Measurements from ENCODE around the gene JMJD6. TPM values are rescaled to one million over a fixed set of nuclear protein-coding genes. Genes with fewer than 3 reads are reported as not detected.
"Not testable (repeated sequence)": the region's sequence is repeated elsewhere in the genome, so short reads cannot be mapped to it uniquely, and the experiment has no call there.

Gene JMJD6
- total RNA-seq, 2 donors from 2014 or later: 38.6 to 41.6 TPM

DNA sequence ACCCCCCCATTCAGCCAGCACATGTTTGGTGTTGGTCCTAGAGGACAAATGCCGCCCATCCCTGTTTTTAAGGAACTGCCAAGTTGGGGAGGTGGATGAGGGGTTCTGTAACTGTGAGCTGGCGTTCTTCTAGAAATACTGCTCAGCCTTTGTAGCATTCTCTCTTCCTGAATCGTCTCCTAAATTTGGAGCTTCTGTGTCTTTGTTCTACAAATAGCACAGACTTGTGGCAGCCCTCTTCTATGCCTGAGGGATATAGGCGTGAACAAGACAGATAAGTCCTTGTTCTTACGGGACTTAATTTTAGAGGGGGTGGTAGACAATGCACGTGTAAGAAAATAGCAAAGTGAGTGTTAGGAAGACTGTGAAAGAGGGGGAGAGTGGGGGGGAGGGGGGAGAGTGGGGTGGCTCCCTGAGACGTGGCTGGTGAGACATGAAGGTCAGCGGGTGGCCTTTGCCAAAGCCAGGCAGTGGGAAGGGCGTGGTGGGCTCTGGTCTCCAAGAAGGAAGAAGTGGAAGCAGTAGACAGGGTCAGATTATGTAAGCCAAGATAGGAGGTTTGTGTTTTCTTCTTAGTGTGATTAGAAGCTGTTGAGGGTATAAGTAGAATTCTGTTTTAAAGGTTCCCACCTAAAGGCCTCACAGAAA is 21.4 kb upstream of the JMJD6 start:
- H3K9me3 ChIP-seq: no peaks in the 10 kb centered on the region
- no peak overlapping the region for H3K4me3 ChIP-seq
- peaks cover 9% of the 10 kb centered on the region for H3K36me3 ChIP-seq
- no peaks in the 10 kb centered on the region for H3K4me1 ChIP-seq
- H3K27ac ChIP-seq: no peak overlapping the region
- TF ChIP-seq, protein P1, sequence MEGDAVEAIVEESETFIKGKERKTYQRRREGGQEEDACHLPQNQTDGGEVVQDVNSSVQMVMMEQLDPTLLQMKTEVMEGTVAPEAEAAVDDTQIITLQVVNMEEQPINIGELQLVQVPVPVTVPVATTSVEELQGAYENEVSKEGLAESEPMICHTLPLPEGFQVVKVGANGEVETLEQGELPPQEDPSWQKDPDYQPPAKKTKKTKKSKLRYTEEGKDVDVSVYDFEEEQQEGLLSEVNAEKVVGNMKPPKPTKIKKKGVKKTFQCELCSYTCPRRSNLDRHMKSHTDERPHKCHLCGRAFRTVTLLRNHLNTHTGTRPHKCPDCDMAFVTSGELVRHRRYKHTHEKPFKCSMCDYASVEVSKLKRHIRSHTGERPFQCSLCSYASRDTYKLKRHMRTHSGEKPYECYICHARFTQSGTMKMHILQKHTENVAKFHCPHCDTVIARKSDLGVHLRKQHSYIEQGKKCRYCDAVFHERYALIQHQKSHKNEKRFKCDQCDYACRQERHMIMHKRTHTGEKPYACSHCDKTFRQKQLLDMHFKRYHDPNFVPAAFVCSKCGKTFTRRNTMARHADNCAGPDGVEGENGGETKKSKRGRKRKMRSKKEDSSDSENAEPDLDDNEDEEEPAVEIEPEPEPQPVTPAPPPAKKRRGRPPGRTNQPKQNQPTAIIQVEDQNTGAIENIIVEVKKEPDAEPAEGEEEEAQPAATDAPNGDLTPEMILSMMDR (IDR thresholded peaks at IDR 0.05): no peak
- DNase-seq: no peak
- H3K9ac ChIP-seq (ENCODE audit: low read depth in 2 of 2, low read length in 2 of 2): no peak overlapping the region
- intact Hi-C loops (cut with DNase I): no loop called here
- no peaks in the 10 kb centered on the region for H3K27me3 ChIP-seq

DNA sequence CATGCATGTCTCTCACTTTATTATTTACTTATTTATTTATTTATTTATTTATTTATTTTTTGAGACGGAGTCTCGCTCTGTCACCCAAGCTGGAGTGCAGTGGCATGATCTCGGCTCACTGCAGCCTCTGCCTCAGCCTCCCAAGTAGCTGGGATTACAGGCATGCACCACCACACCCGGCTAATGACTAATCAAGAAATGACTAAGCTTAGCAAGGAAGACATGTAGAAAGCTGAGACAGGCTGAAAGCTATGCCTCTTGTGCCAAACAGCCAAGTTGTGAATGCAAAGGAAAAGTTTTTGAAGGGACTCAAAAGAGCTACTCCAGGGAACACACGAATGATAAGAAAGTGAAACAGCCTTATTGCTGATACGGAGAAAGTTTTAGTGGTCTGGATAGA is 19.4 kb upstream of the JMJD6 start:
- DNase-seq; H3K9ac ChIP-seq (ENCODE audit: low read depth in 2 of 2, low read length in 2 of 2); H3K9me3 ChIP-seq; H3K27me3 ChIP-seq; H3K27ac ChIP-seq; H3K36me3 ChIP-seq; H3K4me3 ChIP-seq; H3K4me1 ChIP-seq; intact Hi-C loops (cut with DNase I): not testable (repeated sequence)

DNA sequence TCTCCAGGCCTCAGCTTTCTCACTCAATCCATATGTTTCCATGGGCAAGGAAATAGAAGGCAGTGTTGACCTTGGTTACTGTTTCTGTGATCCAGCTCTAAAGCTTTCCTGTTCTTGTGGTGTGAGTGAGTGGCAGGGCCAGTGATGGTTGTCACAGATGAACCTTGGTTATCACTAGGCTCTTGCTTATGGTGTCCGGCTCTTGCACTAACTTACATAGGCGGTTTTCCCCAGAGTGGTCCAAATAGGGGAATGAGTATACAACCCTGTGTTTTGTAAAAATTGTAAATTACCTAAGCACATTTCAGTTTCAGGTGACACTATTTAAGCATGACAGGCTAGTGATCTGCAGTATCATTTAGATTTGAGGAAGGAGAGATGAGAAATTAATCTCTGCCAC is 18.3 kb upstream of the JMJD6 start:
- H3K9me3 ChIP-seq: no peaks in the 10 kb centered on the region
- intact Hi-C loops (cut with DNase I): no loop called here
- no peaks in the 10 kb centered on the region for H3K4me1 ChIP-seq
- no peaks in the 10 kb centered on the region for H3K27me3 ChIP-seq
- H3K27ac ChIP-seq: no peak overlapping the region
- H3K36me3 ChIP-seq: peaks cover 9% of the 10 kb centered on the region
- no peak for DNase-seq
- H3K9ac ChIP-seq (ENCODE audit: low read depth in 2 of 2, low read length in 2 of 2): no peak overlapping the region
- TF ChIP-seq, protein P1 (IDR thresholded peaks at IDR 0.05): no peak
- H3K4me3 ChIP-seq: no peak overlapping the region

DNA sequence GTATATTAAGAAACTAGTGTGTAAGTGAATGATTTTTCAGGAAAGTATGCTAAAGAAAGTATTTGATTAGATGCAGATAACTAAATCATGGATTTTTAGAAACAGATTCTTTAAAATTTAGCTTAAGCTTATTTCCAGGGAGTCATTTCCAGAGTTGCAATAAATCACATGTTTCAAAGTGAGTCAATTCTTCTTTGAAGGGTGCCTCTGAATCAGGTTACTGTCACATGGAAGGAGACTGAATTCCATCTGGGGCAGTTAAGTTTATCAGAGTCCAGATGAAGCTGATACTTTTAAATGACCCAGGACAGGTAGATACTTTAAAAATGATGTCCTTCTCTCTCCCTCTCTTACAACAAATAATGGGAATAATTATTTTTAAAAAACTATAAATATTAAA is 16.6 kb upstream of the JMJD6 start:
- TF ChIP-seq, protein P1 (IDR thresholded peaks at IDR 0.05): no peak
- Histone ChIP-seq H3K4me1 (peaks cover 4% of the 10 kb centered on the region), H3K27ac (no peak overlapping the region), H3K9ac (ENCODE audit: low read depth in 2 of 2, low read length in 2 of 2) (no peak overlapping the region), H3K36me3 (peaks cover 9% of the 10 kb centered on the region), H3K9me3 (no peaks in the 10 kb centered on the region), H3K27me3 (no peaks in the 10 kb centered on the region), H3K4me3 (no peak overlapping the region)
- intact Hi-C loops (cut with DNase I): no loop called here
- no peak for DNase-seq

DNA sequence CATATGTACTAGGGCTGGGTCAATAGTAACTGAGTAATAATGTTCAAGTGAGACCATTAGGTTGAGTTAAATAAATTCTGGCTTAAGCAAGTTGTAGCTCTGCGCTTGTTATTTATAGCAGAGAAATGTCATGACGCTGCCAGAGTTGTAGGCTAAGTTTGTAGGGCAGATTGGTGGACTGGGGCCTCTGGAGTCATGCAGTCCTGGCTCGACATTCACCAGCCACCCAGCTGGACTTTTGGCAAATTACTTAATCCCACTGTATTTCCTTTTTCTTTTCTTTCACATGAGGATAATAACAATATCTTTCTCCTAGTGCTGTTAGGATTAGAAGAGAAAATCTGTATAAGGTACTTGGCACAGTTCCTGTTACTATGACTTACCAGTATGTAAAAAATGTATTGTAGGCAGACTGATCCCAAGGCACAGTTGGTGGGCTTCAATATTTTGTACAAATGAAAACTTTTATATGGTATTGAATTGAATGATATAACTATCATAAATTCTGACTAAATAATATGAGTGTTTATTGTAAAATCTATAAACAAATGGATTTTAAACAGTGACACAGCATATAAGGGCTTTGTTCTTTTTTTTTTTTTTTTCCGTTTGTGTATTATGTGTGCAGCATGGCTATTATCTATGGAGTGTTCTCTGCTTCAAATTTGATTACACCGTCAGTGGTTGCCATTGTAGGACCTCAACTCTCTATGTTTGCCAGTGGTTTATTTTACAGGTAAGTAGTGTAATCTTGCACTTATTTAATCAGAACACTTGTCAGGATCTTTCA is 14.1 kb upstream of the JMJD6 start:
- no peak overlapping the region for H3K27ac ChIP-seq
- TF ChIP-seq, protein P1 (IDR thresholded peaks at IDR 0.05): no peak
- peaks cover 9% of the 10 kb centered on the region for H3K36me3 ChIP-seq
- no peak for DNase-seq
- H3K4me1 ChIP-seq: peaks cover 4% of the 10 kb centered on the region
- H3K27me3 ChIP-seq: no peaks in the 10 kb centered on the region
- intact Hi-C loops (cut with DNase I): no loop called here
- H3K4me3 ChIP-seq: no peak overlapping the region
- no peak overlapping the region for H3K9ac ChIP-seq (ENCODE audit: low read depth in 2 of 2, low read length in 2 of 2)
- H3K9me3 ChIP-seq: no peaks in the 10 kb centered on the region

DNA sequence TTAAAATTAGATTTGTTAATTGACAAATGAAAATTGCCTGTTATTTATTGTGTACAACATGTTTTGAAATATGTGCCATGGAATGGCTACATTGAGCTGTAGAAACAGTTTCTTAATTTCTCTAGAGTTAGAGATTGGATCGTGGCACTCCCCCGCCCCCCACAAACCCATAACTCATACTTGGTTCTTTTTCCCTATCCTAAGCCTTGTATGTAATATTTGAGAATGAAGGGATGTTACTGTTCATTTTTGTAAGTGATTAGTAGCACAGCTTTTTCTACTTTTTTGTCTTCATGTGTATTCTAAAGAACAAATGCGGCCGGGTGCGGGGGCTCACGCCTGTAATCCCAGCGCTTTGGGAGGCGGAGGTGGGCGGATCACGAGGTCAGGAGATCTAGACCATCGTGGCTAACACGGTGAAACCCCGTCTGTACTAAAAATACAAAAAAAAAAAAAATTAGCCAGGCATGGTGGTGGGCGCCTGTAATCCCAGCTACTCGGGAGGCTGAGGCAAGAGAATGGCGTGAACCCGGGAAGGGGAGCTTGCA is 13.2 kb upstream of the JMJD6 start:
- H3K4me3 ChIP-seq; H3K4me1 ChIP-seq; H3K27me3 ChIP-seq; DNase-seq; H3K36me3 ChIP-seq; H3K27ac ChIP-seq; H3K9ac ChIP-seq (ENCODE audit: low read depth in 2 of 2, low read length in 2 of 2); intact Hi-C loops (cut with DNase I); H3K9me3 ChIP-seq: not testable (repeated sequence)

Data from colonic mucosa (tissue), 4 donors.